Right lobe of liver (tissue), 6 donors: Measurements from ENCODE around the gene ANKS1B. TPM values are rescaled to one million over a fixed set of nuclear protein-coding genes. Genes with fewer than 3 reads are reported as not detected.

ENCODE experiments used
- ATAC-seq, 4 donors: fragments of 200-7000 bp; cut with Tn5 transposase; one replicate each; pipeline ENCODE4 v1.9.1; 2020; ENCODE audit warnings: mild to moderate bottlenecking in 4 of 4, moderate library complexity in 4 of 4
- DNase-seq, 3 donors: peaks; one replicate each; pipeline ENCODE4 v3.0.0-alpha.2; 2020
- H3K27ac ChIP-seq, 3 donors: fragments of 200-600 bp; one replicate each; pipeline ENCODE4 v1.8.0; 2022
- H3K27me3 ChIP-seq, 2 donors: fragments of 200-600 bp; one replicate each; pipeline ENCODE4 v1.8.0; 2022
- H3K36me3 ChIP-seq, 4 donors: fragments of 200-600 bp; sonication (generic) in 1 of 4; one replicate each; pipeline versions ENCODE4 v1.5.1 to v1.8.0; 2017 to 2022; ENCODE audit warnings: control low read depth in 1 of 4
- H3K4me1 ChIP-seq, 4 donors: fragments of 200-600 bp; sonication (generic) in 1 of 4; one replicate each; pipeline versions ENCODE4 v1.5.1 to v1.8.0; 2017 to 2022; ENCODE audit warnings: control low read depth in 1 of 4
- H3K4me3 ChIP-seq, 3 donors: fragments of 200-600 bp; one replicate each; pipeline ENCODE4 v1.8.0; 2022
- H3K9me3 ChIP-seq, 4 donors: fragments of 200-600 bp; sonication (generic) in 1 of 4; one replicate each; pipeline versions ENCODE4 v1.5.1 to v1.8.0; 2017 to 2022; ENCODE audit warnings: control low read depth in 1 of 4
- CTCF ChIP-seq, 4 donors: fragments of 200-600 bp in 3 of 4; fragments of 450-650 bp in 1 of 4; IDR thresholded peaks; one replicate each; pipeline versions ENCODE4 v1.5.1 to v1.8.0; 2016 to 2022; ENCODE audit warnings: antibody characterized with exemption in 4 of 4, mild to moderate bottlenecking in 2 of 4
- POLR2A ChIP-seq: fragments of 450-650 bp; IDR thresholded peaks from one replicate; pipeline ENCODE4 v1.6.1; 2017; ENCODE audit warnings: antibody characterized with exemption, mild to moderate bottlenecking
- WGBS: methylation state at CpG from one replicate; pipeline ENCODE4 v1.1.6; 2018; ENCODE audit warnings: low coverage, low lambda C conversion rate; ENCODE audit not compliant: insufficient coverage; ENCODE audit errors: missing lambda C conversion rate; 5-methylcytosine and 5-hydroxymethylcytosine counted together
- intact Hi-C, 2 donors: fragments of 100-400 bp; cut with DNase I; formaldehyde crosslinking; loops; one replicate each; pipeline versions ENCODE4 v1.11.2 to v1.14.1; 2022
- total RNA-seq, 6 experiments: library from RNA; depleted of rRNA in 2 of 6; stranded (reverse); fragments of >200 nt in 2 of 6; fragmentation: NEBNext Ultra II Directional in 3 of 6; extraction: Animal tissue kit (Norgen Biotek cat#: 25700) in 3 of 6; gene quantifications; one replicate each; pipeline versions ENCODE4 v1.1.0 to v1.2.4, GENCODE V29; 2016 to 2023
- donor health status: DM: no; HTN: yes; CAD: no.
- donor health status: DM: no; HTN: no; CAD: no.
- donor health status: DM: no; HTN: no; CAD: no.
- donor health status: DM: no; HTN: yes; CAD: no.
- donor health status: DM: no; HTN: yes; CAD: no.

ANKS1B gene
- total RNA-seq, 6 experiments from 2014 or later: 0.17 to 1.9 (median 0.44) TPM; not detected in 1

DNA sequence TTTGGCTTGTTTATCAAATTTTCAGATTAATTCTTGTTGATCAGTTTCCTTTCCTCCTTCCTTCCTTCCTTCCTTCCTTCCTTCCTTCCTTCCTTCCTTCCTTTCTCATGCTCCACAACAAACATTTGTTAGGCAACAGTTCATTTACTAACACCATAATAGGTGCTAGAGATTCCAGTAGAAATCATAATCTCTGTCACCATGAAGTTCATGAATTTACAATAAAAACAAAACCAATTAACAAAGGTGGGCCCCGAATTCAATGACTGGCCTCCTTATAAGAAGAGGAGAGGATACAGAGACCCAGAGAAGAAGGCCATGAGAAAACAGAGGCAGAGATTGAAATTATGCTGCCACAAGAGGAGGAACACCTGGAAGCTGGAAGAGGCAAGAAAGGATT is 604.0 kb downstream of the ANKS1B start:
- no peak for DNase-seq
- Histone ChIP-seq H3K4me1 (no peaks in the 10 kb centered on the region), H3K36me3 (no peaks in the 10 kb centered on the region), H3K27ac (no peak overlapping the region), H3K9me3 (no peaks in the 10 kb centered on the region), H3K27me3 (no peaks in the 10 kb centered on the region), H3K4me3 (no peak overlapping the region)
- no peak for ATAC-seq
- TF ChIP-seq CTCF (IDR thresholded peaks at IDR 0.05) (no peak), POLR2A (no peak)
- 21% methylated on average over 1 of the region's 1 CpG for WGBS
- intact Hi-C loops: no loop called here

GRCh38 chr12:99374023-99374422 is 610.7 kb downstream of the ANKS1B start:
- intact Hi-C loops: no loop called here
- Histone ChIP-seq H3K4me1 (no peaks in the 10 kb centered on the region), H3K4me3 (no peak overlapping the region), H3K27me3 (no peaks in the 10 kb centered on the region), H3K36me3 (no peaks in the 10 kb centered on the region), H3K27ac (no peak overlapping the region), H3K9me3 (no peaks in the 10 kb centered on the region)
- no peak for ATAC-seq
- TF ChIP-seq POLR2A (no peak), CTCF (IDR thresholded peaks at IDR 0.05) (no peak)
- no peak for DNase-seq
- 63% methylated on average over 1 of the region's 1 CpG for WGBS

DNA sequence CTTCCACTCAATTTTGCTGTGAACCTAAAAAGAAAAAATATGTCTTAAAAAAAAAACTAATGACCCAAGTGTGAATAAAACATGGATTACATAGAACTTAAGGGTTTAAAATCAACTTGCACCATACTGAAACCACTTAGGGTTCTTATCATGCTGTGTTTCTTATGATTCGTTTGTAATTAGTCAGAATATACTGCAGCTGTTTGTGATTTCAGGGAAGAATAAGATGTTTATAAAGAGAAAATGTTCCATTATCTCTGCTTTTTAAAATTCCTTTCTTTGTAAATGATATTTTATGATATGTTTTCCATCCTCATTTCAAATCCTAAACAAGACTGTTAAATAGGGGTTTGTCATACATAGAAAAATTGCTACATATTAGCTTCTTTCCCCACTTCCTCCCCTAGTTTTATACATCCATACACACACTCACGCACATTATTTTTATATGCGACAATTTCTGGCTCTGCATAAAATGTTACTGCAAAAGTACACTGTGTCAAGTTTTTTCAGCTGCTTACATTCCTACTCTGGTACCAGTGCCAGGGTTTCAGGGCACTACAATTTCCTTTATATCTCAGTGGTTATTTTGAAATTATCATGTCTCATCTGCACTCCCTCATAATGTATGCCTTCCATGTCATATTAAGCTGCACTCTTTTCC is 612.3 kb downstream of the ANKS1B start:
- WGBS: 57% methylated on average over 3 of the region's 3 CpGs
- no peaks in the 10 kb centered on the region for H3K9me3 ChIP-seq
- intact Hi-C loops: no loop called here
- TF ChIP-seq POLR2A: no peak
- no peak for TF ChIP-seq CTCF (IDR thresholded peaks at IDR 0.05)
- no peak overlapping the region for H3K4me3 ChIP-seq
- H3K4me1 ChIP-seq: no peaks in the 10 kb centered on the region
- H3K36me3 ChIP-seq: no peaks in the 10 kb centered on the region
- H3K27ac ChIP-seq: no peak overlapping the region
- H3K27me3 ChIP-seq: no peaks in the 10 kb centered on the region
- ATAC-seq: no peak
- no peak for DNase-seq

DNA sequence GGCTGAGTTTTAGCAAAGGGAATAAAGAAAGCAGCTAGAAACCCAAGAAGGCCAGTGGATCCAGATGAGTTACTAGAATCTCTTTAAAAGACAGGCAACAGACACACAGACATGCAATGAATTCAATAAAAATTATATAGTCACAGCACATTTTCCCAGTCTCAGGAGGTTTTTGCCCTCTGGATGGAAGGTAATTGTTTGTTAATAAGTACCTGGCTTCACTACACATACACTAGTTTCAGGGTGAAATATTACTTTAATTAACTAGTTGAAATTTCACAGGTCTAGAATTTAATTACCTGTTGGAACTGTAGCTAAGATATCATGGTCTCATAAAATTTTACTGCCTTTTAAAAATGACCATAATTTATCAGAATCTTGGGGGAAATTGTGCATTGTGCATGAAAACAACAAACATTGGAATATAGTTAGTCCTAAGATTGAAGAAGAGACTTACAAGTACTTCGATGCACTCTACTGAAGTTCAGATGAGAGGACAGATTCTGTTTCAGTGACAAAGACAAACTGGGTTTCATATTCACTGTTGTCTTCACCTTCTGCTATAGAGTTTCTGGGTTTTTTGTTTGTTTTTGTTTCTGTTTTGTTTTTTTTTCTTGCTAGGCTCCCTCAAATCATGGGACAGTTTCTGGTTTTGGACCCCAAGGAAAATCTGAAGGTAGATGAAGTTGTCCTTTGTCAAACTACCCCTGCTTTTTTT is 614.2 kb downstream of the ANKS1B start:
- WGBS: 67% methylated on average over 1 of the region's 1 CpG
- H3K4me1 ChIP-seq: no peaks in the 10 kb centered on the region
- no peaks in the 10 kb centered on the region for H3K27me3 ChIP-seq
- no peaks in the 10 kb centered on the region for H3K36me3 ChIP-seq
- H3K27ac ChIP-seq: no peak overlapping the region
- H3K4me3 ChIP-seq: no peak overlapping the region
- no peak for DNase-seq
- ATAC-seq: no peak
- TF ChIP-seq POLR2A (no peak), CTCF (IDR thresholded peaks at IDR 0.05) (no peak)
- intact Hi-C loops: no loop called here
- no peaks in the 10 kb centered on the region for H3K9me3 ChIP-seq
